Gastrocnemius medialis (tissue), 4 donors: ENCODE measurements around the gene CRTC3.

ENCODE experiments used
- CTCF ChIP-seq, 5 experiments: fragments of 450-650 bp in 3 of 5; fragments of 200-600 bp in 2 of 5; sonication (generic) in 2 of 5; IDR thresholded peaks in 4 of 5; conservative IDR thresholded peaks in 1 of 5; 1 replicate in 4 of 5; 2 replicates in 1 of 5; pipeline ENCODE4 v1.5.1; 2016 to 2019; ENCODE audit warnings: antibody characterized with exemption in 5 of 5, mild to moderate bottlenecking in 3 of 5, moderate library complexity in 3 of 5
- POLR2A ChIP-seq, 2 donors: fragments of 450-650 bp; IDR thresholded peaks; one replicate each; pipeline ENCODE4 v1.6.1; 2017; ENCODE audit warnings: antibody characterized with exemption in 2 of 2, mild to moderate bottlenecking in 2 of 2, moderate library complexity in 2 of 2

GRCh38 chr15:90650956-90651689, 121.4 kb downstream of the CRTC3 start:
- TF ChIP-seq CTCF (IDR thresholded peaks at IDR 0.05 in 4 of 5, conservative IDR thresholded peaks at IDR 0.05 in 1 of 5) (no peak), POLR2A (IDR thresholded peaks at IDR 0.05) (no peak)
